ENCODE results near the gene ALDH1L1. TPM values are rescaled to one million over a fixed set of nuclear protein-coding genes. Genes with fewer than 3 reads are reported as not detected.

ALDH1L1 gene
- total and polyA plus RNA-seq, 2 of the 13 experiments (the other 11 are each of a cell fraction or from before 2014, with no cell fraction given): 11.2 to 28.7 TPM

DNA sequence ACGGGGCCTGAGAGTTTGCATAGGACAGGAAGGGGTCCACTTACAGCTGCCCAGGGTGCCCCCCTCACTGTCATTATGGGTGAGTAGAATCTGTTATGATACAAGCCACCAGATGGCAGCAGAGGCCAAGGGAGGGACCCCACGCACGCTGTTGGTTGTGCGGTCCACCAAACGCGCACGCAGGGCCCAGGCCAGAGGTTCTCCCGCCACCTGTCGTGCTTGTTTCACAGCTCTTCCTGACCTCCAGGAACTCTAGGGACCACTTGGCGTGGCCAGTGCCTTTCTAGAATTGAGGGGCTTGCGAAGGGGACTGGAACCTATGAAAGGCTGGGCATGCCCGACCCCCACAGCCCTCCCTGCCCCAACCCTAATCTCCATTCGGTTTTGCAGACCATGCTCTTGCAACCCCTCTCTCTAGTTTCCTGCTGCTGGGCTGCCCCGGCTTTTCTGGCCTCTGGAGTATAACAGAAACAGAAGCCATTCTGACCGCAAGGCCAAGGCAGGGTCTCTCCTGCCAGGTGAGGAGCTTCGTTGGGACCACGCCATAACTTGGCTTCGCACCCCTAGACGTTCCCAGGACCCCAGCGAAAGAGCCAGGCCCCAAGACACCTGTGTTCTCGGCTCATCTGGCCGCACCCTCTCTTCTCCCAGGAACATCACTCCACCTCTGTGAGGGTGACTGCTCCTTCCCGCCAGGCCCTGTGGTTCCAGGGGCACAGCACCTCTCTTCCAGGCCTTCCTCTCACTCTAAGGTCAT is 46.0 kb downstream of the ALDH1L1 start (continued):
- TF ChIP-seq, protein P1, sequence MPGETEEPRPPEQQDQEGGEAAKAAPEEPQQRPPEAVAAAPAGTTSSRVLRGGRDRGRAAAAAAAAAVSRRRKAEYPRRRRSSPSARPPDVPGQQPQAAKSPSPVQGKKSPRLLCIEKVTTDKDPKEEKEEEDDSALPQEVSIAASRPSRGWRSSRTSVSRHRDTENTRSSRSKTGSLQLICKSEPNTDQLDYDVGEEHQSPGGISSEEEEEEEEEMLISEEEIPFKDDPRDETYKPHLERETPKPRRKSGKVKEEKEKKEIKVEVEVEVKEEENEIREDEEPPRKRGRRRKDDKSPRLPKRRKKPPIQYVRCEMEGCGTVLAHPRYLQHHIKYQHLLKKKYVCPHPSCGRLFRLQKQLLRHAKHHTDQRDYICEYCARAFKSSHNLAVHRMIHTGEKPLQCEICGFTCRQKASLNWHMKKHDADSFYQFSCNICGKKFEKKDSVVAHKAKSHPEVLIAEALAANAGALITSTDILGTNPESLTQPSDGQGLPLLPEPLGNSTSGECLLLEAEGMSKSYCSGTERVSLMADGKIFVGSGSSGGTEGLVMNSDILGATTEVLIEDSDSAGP (CRISPR knock-in tag; IDR thresholded peaks at IDR 0.05; ENCODE audit: borderline replicate concordance): peak; percentile 39; the same call in 1 of the 2 replicates
- no peak for TF ChIP-seq FOXP1 (IDR thresholded peaks at IDR 0.05)
- no peak for TF ChIP-seq FOXP1 (CRISPR knock-in tag; IDR thresholded peaks at IDR 0.05)
- peak; percentile 28; the same call in 1 of the 2 replicates for TF ChIP-seq MEIS1 (CRISPR knock-in tag; IDR thresholded peaks at IDR 0.05; ENCODE audit: borderline replicate concordance)
- no peak for TF ChIP-seq JUN (CRISPR knock-in tag; IDR thresholded peaks at IDR 0.05)
- TF ChIP-seq ZNF331 (CRISPR knock-in tag; IDR thresholded peaks at IDR 0.05): 0 out of 2 replicates have a peak, but pooled peaks have one; percentile 22
- TF ChIP-seq HOXA3 (CRISPR knock-in tag; IDR thresholded peaks at IDR 0.05): peak; percentile 34; the same call in 1 of the 2 replicates
- 0 out of 2 replicates have a peak, but pooled peaks have one; percentile 16 for TF ChIP-seq MIXL1 (CRISPR knock-in tag; IDR thresholded peaks at IDR 0.05)
- TF ChIP-seq KDM5B (CRISPR knock-in tag; IDR thresholded peaks at IDR 0.05; ENCODE audit: borderline replicate concordance): peak; percentile 26; the same call in 1 of the 2 replicates
- TF ChIP-seq, protein P2, sequence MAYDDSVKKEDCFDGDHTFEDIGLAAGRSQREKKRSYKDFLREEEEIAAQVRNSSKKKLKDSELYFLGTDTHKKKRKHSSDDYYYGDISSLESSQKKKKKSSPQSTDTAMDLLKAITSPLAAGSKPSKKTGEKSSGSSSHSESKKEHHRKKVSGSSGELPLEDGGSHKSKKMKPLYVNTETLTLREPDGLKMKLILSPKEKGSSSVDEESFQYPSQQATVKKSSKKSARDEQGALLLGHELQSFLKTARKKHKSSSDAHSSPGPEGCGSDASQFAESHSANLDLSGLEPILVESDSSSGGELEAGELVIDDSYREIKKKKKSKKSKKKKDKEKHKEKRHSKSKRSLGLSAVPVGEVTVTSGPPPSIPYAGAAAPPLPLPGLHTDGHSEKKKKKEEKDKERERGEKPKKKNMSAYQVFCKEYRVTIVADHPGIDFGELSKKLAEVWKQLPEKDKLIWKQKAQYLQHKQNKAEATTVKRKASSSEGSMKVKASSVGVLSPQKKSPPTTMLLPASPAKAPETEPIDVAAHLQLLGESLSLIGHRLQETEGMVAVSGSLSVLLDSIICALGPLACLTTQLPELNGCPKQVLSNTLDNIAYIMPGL (CRISPR knock-in tag; IDR thresholded peaks at IDR 0.05; ENCODE audit: borderline replicate concordance in 1 of 2, low read depth in 1 of 2): 0 out of 4 replicates have a peak, but pooled peaks of 1 of the 2 experiments have one; percentile 34
- TF ChIP-seq, protein P3, sequence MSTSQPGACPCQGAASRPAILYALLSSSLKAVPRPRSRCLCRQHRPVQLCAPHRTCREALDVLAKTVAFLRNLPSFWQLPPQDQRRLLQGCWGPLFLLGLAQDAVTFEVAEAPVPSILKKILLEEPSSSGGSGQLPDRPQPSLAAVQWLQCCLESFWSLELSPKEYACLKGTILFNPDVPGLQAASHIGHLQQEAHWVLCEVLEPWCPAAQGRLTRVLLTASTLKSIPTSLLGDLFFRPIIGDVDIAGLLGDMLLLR (CRISPR knock-in tag; IDR thresholded peaks at IDR 0.05): no peak
- no peak for TF ChIP-seq SIN3A (IDR thresholded peaks at IDR 0.05; ENCODE audit: borderline replicate concordance, low read depth, low read length)
- peak; percentile 22; the same call in 1 of the 2 replicates for TF ChIP-seq GABPB1 (CRISPR knock-in tag; IDR thresholded peaks at IDR 0.05)
- TF ChIP-seq ZFP37 (CRISPR knock-in tag; IDR thresholded peaks at IDR 0.05; ENCODE audit: borderline replicate concordance): no peak
- peak; percentile 48; the same call in 1 of the 2 replicates for TF ChIP-seq NFKB2 (CRISPR knock-in tag; IDR thresholded peaks at IDR 0.05; ENCODE audit: borderline replicate concordance)
- TF ChIP-seq, protein P4, sequence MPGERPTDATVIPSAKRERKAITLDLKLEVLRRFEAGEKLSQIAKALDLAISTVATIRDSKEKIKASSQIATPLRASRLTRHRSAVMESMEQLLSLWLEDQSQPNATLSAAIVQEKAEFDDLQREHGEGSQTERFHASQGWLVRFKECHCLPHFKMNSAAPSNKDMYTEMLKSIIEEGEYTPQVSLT (CRISPR knock-in tag; IDR thresholded peaks at IDR 0.05; ENCODE audit: borderline replicate concordance, low read depth): no peak

All from HepG2 (cell line).